Spleen (tissue), 7 donors: ENCODE data around the gene ANKRD28.

Experiments used
- CTCF ChIP-seq, 11 experiments: fragments of 200-600 bp in 7 of 11; fragments of 450-650 bp in 4 of 11; sonication (generic) in 4 of 11; IDR thresholded peaks in 8 of 11; conservative IDR thresholded peaks in 3 of 11; 1 replicate in 7 of 11; 2 replicates in 4 of 11; pipeline versions ENCODE4 v1.4.0 to v1.8.0; 2016 to 2021; ENCODE audit warnings: antibody characterized with exemption in 11 of 11, inconsistent platforms in 4 of 11, mild to moderate bottlenecking in 1 of 11
- POLR2A ChIP-seq, 3 donors: fragments of 450-650 bp; IDR thresholded peaks; one replicate each; pipeline ENCODE4 v1.5.1; 2017; ENCODE audit warnings: antibody characterized with exemption in 3 of 3, mild to moderate bottlenecking in 1 of 3
- POLR2AphosphoS5 ChIP-seq, 3 donors: sonication (generic); formaldehyde crosslinking; IDR thresholded peaks; one replicate each; pipeline ENCODE4 v1.5.1; 2017; ENCODE audit warnings: antibody characterized with exemption in 3 of 3
- donor health status: DM: no; HTN: no; CAD: no; lungs with moderate emphysema.
- donor health status: DM: no; HTN: no; CAD: no.
- donor health status: DM: no; HTN: no; CAD: no.

DNA sequence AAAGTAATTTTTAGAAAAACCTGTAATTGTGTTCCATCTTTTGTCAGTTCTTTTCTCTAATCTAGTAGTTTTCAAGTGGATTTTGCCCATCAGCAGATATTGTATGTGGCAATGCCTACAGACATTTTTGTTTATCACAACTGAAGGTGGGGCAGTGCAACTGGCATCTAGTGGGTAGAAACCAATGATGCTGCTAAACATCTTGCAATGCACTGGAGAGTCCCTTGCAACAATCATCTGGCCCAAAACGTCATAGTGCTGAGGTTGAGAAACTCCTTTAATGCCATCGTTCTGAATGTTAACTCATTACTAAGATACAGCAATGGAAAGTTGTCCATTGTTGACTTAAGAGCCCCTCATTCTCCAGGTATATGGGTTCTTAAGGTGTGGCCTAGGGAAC lies 116.1 kb downstream of the ANKRD28 start:
- TF ChIP-seq CTCF (IDR thresholded peaks at IDR 0.05 in 8 of 11, conservative IDR thresholded peaks at IDR 0.05 in 3 of 11), result no peak
- no peak for TF ChIP-seq POLR2A (IDR thresholded peaks at IDR 0.05)
- TF ChIP-seq POLR2AphosphoS5 (IDR thresholded peaks at IDR 0.05), result no peak
